LNCaP clone FGC (cell line): Measurements from ENCODE around the gene MRPS35.

ENCODE experiments used
- DNase-seq: peaks from one replicate; pipeline ENCODE4 v3.0.0-alpha.2; 2011; ENCODE audit warnings: low read depth
- H3K4me3 ChIP-seq: 2 replicates; pipeline ENCODE4 v1.5.1; 2011; ENCODE audit warnings: mild to moderate bottlenecking, low read depth, low read length, control low read depth
- TF ChIP-seq, protein P1 (sequence below): IDR thresholded peaks from 2 replicates; pipeline ENCODE4 v1.5.1; 2012; ENCODE audit warnings: mild to moderate bottlenecking; ENCODE audit not compliant: control insufficient read depth, insufficient read depth; ENCODE audit errors: extremely low read depth

Gene MRPS35

DNA sequence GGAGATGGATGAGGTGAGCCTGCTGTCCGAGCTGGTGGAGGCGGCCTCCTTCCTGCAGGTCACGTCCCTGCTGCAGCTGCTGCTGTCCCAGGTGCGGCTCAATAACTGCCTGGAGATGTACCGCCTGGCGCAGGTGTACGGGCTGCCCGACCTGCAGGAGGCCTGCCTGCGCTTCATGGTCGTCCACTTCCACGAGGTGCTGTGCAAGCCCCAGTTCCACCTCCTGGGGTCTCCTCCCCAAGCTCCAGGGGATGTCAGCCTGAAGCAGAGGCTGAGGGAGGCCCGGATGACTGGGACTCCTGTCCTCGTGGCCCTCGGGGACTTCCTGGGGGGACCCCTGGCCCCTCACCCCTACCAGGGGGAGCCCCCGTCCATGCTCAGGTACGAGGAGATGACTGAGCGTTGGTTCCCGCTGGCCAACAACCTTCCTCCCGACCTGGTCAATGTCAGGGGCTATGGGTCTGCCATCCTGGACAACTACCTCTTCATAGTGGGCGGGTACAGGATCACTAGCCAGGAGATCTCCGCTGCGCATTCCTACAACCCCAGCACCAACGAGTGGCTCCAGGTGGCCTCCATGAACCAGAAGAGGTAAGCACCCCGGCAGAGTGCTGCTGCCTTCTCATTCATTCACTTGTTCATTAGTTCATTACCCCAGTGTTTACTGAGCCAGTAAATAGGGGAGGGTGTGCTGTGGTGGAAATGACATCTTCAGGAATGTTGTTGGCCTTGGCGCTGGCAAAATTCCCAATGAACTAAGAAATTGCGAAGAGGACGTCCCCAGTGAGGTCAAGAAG is 70.2 kb downstream of the MRPS35 start:
- H3K4me3 ChIP-seq, result peak overlapping the region; percentile 70
- TF ChIP-seq, protein P1, sequence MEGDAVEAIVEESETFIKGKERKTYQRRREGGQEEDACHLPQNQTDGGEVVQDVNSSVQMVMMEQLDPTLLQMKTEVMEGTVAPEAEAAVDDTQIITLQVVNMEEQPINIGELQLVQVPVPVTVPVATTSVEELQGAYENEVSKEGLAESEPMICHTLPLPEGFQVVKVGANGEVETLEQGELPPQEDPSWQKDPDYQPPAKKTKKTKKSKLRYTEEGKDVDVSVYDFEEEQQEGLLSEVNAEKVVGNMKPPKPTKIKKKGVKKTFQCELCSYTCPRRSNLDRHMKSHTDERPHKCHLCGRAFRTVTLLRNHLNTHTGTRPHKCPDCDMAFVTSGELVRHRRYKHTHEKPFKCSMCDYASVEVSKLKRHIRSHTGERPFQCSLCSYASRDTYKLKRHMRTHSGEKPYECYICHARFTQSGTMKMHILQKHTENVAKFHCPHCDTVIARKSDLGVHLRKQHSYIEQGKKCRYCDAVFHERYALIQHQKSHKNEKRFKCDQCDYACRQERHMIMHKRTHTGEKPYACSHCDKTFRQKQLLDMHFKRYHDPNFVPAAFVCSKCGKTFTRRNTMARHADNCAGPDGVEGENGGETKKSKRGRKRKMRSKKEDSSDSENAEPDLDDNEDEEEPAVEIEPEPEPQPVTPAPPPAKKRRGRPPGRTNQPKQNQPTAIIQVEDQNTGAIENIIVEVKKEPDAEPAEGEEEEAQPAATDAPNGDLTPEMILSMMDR, result no peak
- peak; percentile 36 for DNase-seq

- no peak for DNase-seq
- TF ChIP-seq, protein P1, result no peak
- H3K4me3 ChIP-seq, result peak overlapping the region; percentile 70
Observed at GRCh38 chr12:27781680-27782079, 71.0 kb downstream of the MRPS35 start.

- no peak overlapping the region for H3K4me3 ChIP-seq
- TF ChIP-seq, protein P1, result no peak
- no peak for DNase-seq
Observed at GRCh38 chr12:27782481-27782880, 71.8 kb downstream of the MRPS35 start.

- no peak overlapping the region for H3K4me3 ChIP-seq
- DNase-seq, result no peak
- TF ChIP-seq, protein P1, result no peak
Observed at GRCh38 chr12:27785882-27786570, 75.4 kb downstream of the MRPS35 start.

DNA sequence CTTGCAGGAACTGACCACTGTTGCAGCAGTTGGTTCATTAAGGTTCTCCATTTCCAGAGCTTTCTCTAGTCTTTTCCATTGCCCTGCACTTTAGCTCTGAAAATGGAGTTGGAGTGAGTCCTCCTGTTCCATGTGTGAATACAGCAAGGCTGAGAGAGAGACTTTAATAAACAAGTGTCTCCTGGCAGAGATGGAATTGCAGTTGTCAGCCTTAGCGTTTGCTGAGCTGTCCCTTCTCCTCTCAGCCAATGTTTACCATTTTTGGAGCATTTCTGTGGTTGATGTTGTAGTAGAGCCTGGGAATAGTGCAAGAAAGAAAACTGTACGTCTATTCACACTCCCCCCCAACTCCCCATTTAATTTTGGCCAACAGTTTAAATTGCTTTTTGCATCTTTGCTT is 76.9 kb downstream of the MRPS35 start:
- no peak for DNase-seq
- H3K4me3 ChIP-seq, result no peak overlapping the region
- TF ChIP-seq, protein P1, result no peak

DNA sequence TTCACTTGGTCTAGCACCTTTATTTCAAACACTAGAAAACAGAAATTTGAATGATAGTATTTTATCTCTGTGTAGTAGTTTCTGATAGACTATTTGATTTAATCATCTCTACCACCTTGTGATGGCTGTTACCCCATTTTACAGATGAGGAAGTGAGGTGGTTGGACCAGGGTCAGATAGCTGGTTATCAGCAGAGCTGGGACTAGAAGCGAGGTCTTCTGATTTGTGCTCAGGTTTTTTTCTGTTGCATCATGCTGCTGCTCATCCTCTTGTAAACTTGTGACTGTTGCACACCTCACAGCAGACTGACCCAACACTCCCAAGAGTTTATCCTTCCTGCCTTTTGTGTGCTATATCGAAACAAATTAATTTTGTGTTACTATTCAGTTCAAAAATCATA is 79.5 kb downstream of the MRPS35 start:
- TF ChIP-seq, protein P1, result no peak
- no peak for DNase-seq
- H3K4me3 ChIP-seq, result no peak overlapping the region
